Activated CD8-positive, alpha-beta memory T cell treated with anti-CD3 and anti-CD28 coated beads, Interleukin-2, amount 50 U/mL, for 24 hours (primary cell): ENCODE measurements around the gene NCS1.

ENCODE experiments used
- DNase-seq: peaks from one replicate; pipeline ENCODE4 v3.0.0-alpha.2; 2020; ENCODE audit errors: extremely low read depth

NCS1 gene

DNA sequence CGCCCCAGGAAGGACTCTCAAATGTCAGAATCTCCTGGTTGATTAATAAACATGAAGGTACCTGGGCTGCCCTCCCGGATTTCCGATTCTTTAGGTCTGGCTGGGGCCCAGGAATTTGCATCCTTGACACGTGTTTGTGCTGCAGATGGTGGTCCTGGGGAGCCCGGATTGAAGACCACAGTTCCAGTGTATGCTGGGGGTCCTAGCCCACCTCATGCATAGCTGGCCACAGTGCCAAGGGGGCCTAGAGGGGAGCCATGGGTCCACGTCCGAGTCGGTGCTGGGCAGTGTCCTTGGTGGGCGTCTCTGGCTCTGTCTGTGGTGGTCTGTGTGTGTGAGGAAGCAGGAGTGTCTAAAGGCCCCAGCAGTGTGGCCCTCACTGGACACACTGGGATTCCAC lies 3.2 kb downstream of the NCS1 start:
- no peak for DNase-seq

DNA sequence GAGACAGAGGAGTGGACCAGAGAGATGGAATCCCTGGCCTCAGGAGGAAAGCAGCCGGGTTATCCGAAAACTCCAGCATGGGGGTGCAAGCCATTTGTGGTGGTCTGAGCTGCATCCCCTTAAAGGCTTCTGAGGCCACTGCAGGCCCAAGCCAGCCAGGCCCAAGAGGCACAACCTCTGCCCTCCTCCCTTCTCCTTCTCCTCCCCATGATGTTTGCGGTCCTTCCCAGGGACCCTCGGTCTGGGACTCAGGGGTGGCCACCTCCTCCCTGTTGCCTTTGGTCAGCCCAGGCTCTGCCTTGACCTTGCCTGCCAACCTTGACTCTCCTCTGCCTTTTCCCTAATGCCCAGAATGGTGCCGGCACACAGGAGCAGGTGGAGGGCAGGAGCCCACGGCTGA lies 4.6 kb downstream of the NCS1 start:
- DNase-seq: no peak

DNA sequence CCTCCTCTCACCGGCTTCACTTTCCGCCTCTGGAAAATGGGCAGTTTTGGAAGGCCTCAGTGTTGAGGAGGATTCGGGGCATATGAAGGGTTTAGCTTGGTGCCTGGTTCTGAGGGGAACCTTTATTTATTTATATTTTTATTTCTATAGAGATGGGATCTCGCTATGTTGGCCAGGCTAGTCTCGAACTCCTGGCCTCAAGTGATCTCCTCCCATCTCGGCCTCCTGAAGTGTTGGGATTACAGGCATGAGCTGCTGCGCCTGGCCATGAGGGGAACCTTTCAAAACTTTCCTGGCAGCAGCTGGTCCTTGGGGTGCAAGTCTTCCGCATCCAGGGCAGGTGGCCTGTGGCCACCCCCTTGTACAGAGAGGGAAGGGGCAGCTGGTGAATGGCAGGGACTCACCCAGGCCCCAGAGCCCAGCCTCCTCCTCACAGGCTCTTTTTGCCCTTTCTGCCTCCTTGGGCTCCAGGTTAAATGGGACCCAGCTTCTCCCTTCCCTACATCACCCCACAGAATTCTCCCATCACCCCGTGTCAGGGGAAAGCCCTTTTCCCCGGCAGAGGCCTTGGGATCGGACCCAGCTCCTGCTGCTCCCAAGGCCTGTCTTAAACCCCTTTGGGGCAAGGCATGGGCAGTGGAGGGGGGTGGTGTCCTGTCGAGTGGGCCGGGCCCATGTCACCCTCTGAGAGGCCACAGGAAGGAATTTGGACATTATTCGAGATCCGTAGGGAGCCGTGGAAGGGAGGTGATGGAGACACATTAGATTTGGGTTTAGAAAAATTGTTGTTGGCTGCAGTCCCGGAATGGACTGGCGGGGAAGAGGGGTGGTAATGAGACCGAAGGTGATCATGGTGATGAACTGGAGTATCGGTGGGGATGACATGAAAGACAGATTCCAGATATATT lies 5.9 kb downstream of the NCS1 start:
- no peak for DNase-seq

DNA sequence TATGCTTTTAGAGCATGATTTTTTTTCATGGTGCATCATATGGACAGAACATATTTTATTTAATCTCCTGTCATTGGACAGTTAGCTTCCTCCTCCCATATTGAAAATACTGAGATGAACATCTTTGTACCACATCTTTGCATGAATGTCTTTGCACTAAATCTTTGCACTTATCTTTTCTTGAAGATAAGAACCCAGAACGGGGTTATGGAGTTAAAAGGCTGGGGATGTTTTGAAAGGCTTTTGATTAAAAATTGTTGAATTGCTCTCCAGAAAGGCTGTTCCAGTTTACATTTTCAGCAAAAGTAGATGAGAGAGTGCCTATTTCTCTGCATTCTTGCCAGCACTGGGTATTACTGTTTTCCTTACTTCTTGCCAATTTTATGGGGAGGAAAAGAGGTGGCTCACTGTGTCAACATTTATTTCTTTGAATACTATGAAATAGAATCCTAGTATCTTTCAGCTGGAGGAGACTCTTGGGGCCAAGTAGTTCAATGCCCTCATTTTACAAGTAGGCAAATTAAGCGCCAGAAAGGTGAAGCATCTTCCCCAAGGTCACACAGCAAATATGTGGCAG lies 7.2 kb downstream of the NCS1 start:
- DNase-seq: no peak

DNA sequence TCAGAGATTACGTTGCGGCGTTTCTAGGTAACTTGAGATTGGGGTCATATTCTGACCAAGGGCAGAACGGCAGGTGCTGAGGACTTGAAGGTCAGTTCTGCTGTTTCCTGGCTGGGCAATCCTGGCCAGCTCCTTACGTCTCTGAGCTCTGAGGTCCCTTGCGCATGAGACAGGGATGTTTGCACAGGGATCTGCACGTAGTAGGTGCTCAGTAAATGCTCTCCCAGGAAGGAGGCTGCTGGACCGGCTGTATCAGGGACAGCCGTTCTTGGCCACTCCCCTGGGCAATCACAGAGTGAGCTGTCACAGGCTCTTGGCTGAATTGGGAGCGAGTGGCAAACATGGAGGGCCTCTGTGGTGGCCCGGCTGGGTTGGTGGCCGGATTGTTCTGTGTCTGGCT lies 8.3 kb downstream of the NCS1 start:
- no peak for DNase-seq

DNA sequence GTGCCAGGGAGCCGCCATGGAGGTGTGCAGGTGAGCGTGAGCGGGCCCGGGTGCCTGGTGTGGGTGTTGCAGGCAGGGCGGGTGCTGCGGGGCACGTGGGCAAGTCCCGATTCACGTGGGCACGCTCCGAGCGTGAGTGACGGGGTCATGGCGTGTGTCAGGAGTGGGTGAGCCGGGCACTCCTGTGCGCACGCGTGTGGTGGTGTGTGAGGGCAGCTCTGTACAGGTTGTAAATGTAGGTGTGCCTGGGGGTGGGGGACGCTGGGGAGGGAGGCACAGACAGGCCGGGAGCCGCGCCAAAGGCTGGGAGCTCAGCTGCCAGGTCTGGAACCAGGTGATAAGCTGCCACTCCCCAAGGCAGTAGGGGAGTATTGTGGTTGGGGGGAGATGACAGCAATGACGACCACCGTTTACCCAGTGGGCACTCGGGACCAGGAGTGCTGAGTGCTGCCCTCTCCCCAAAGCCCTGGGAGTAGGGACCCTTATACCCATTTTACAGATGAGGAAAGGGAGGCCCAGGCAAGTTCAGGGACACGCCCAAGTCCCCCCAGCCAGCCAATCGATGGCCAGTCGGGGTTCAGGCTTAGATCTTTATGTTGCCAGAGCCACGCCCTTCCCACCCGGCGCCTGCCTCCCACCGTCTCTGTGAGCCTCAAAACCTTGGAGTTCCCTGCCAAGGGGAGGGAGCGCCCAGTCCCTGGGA lies 9.6 kb downstream of the NCS1 start:
- no peak for DNase-seq

DNA sequence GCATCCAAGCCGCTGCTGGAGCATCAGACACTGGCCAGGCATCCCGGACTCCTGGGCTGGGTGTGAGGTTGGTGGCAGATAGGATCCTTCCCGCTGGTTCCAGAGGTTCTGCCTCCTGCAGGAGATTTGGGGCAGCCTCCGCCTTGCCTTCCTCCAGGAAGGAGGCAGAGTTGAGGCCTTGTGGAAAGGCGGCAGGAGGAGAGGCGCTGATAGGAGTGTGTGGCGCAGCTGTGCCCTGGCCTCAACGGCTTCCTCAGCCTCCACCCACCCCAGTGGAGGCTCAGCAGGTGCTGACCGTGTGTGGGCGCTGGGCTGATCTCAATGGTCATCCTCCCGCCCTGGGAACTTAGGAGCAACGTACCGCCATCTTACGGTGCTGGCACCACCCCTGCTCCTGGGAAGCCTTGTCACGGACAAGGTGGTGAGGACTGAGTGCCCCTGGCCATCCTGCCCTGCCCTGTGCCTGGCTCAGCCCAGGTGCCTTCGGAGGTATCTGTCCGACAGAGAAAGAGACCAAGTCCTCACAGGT lies 10.2 kb downstream of the NCS1 start:
- no peak for DNase-seq

DNA sequence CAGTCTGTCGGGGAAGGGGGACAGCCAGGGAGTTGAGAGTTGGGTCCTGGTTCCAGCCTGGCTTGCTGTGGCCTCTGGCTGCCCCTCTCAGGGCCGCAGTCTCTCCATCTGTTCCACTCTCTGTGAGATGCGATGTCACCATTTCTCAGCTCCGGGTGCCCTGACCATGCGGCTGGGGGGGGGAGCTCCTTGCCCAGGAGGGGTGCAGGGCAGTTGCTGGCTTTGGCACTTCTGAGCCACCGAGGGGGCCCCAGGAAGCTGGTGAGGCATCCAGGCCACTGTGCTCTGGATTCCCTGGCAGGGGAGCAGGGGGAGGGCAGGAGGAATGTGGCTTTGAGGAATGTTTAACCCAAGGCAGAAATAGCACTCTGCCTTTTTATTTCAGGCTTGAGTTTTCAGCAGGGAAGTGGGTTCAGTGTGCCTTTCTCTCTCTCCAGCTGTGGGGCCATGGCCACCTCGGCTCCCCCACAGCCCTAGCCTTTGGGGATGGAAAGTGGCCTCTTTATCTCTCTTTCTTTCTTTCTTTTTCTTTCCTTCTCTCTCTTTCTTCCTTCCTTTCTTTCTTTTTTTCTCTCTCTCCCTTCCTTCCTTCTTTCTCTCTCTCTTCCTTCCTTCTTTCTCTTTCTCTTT lies 11.0 kb downstream of the NCS1 start:
- DNase-seq: no peak

DNA sequence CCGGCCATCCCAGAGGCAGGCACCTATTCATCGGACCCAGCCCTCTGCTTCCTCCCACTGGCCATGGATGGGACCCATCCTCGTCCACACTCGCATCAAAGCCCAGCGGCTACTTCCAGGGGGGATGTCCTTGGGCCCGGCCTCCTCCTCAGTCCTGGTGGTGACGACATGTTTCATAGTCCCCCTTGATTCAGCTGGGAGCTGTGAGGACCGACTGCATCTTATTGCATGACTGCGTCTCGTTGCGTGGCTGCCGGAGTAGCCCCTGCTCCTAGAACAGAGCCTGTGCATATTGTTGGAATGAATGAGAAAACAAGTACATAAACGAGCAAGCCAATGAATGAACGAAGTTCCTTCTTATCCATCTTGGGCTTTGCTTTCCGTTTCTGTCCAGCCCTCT lies 12.8 kb downstream of the NCS1 start:
- no peak for DNase-seq

DNA sequence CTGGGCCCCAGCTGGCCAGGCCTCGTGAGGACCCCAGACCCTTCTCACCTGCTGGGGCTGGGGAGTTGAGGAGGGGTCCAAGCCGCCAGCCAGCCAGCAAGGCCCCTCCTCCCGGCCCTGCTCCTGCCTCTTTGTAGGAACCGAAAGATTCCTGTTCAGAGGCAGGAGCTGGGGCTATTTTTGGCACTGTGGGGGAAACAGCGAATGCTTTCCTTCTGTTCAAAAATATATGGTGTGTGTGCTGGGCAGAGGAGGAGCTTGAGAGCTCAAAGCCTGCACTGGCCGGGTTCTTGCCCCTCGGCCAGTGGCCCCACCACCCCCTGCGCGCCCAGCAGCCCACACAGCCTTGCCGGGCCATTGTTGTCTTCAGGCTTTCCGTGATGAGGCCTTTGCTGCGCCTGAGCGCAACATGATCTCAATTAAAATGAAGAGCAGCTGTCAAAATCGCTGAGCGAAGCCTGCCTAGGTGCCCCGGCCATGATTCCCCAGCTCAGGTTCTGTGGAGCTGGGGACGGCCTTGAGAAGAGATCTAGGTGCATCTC lies 13.4 kb downstream of the NCS1 start:
- DNase-seq: no peak

DNA sequence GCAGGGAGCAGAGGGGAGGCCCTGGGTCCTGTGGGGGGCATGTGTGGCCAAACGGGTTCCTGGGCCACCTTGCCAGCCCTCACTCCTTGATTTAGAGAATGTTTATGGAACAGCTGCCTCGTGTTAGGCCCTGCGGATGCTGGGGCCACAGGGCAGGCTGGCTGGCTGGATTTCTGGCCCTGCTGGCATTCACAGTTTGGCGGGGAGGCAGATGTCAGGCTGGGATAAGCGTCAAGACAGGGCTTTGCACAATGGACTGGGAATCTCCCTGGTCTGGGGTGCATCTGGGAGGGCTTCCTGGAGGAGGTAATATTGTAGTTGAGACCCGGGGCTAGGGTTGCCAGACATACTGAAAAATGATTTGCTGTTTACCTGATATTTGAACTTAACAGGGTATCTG lies 13.8 kb downstream of the NCS1 start:
- DNase-seq: no peak

DNA sequence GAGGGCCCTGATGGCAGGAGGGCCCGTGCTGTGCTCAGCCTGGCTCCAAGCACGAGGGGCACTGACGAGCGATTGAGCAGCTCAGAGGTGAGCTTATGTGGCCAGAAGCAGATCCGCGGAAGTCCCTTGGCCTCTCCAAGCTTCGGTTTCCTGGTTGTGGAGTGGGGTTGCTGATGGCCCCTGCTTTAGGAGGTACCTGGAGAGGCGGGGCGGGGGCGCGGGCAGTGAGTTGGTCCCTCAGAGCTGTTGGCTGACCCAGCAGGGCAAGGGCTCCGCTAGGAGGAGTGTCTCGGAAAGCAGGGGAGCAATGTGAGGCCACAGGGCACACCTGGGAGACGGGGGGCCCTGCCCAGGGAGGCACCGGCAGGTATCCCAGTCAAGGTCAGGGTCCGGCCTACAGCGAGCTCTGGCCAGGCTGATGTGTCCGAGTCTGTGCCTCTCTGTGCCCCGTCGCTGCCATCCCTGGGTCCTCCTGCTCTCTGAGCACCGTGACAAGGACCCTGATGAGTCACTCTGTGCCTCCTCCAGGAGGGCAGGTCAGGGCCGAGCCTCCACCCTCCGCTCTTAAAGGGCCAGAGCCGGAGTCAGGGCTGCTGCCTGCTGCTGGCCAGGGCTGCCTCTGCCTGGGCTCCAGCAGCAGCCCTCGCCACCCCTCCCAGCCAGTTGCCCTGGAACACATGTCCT lies 14.8 kb downstream of the NCS1 start:
- DNase-seq: no peak

DNA sequence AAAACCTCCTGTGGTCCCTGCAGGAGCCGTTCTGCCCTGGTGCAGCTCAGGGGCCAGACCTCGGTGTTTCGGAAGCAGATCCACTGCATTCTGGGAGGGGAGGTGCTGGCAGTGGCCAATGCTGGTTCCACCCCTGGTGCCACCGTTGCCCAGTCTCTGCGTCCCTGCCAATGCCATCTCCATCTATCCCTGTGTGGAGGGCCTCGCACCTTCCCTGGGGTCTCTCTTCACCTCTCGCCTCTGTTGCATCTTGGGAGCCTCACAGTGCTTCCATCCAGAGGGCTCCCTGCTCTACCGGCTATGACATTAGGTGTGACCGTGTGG lies 15.3 kb downstream of the NCS1 start:
- DNase-seq: no peak

DNA sequence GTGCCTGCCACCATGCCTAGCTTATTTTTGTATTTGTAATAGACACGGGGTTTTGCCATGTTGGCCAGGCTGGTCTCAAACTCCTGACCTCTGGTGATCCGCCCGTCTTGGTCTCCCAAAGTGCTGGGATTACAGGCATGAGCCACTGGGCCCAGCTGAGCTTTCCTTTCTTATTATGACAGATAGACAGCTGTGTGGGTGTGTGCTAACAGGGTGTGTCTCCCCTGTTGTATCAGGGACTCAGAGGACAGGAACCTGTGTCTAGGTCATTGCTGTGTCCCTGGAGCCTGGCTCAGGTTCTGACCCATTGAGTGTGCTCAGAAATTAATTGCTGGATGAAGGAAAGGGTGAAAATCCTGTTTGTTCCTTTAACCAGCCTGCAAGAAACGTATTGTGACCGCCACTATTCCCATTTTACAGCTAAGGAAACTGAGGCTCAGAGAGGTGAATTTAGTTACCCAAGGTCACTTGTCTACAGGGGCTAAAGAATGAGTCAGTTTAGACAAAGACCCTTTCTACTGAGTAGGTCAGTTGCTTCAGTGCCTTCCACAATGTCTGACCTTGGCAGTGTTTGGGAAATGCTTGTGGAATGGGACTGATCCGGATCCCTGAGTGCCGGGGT lies 16.8 kb downstream of the NCS1 start:
- DNase-seq: no peak

DNA sequence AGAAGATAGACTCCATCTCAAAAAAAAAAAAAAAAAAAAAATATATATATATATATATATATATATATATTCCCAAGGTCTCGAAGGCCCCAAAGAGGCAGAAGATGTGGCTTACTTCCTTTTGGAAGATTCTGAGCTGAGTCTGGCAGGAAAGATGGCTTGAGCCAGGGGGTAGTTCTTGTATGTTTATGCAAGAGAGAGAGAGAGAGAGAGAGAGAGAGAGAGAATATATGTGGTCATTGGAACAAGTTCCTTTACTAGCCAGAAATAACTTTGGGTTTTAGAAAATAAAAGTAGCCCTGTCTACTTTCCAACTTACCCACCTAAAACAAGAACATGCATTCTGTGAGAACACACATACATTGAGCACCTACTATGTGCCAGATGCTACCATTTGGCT lies 17.6 kb downstream of the NCS1 start:
- DNase-seq: no peak

DNA sequence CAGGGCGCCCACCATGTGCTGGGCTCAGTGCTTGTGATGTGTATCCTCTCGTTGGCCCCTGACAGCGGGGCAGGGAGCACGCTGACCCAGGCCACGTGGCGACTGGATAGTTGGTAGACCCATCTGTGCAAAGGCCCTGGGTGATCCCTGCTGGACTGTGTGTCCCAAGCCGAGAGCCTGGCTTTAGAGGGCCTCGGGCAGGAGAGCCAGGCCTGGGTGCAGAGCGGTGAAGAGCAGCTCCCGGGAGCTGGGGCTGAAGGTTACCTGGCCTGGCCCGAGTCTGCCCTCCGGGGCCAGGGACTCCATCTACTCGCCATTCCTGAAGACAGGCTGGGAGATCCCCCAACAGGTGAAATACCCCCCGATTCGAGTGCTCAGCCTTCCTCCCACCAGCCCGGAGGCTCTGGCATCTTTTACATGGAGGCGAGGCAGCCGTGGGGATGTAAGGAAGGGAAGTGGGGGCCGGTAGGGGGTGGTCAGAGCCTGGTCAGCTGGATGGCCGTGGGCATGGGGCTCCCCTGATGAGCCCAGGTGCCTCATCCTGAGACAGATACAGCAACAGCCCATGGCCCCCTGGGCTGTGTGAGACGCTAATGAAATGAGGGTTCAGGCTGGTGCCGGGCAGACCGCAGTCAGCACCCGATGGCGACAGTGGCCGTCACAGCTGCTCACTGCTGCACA lies 19.0 kb downstream of the NCS1 start:
- DNase-seq: no peak

DNA sequence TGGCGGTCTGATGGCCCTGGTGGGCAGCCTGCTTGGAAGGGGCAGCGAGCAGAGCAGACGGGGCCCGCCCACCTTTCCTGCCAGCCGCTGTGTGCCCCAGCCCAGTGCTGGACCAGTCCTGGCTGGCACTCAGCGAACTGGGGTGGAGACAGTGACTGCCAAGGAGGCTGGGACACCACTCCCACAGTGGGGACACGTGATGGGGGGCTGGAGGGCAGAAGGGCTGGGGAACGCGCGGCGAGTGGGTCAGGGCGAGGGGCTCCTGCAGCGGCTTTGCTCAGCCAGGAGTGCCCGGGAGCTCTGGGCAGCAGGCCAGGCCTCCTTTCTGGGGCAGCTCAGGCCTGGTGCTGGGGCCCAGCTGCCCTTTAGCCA lies 19.5 kb downstream of the NCS1 start:
- DNase-seq: no peak

DNA sequence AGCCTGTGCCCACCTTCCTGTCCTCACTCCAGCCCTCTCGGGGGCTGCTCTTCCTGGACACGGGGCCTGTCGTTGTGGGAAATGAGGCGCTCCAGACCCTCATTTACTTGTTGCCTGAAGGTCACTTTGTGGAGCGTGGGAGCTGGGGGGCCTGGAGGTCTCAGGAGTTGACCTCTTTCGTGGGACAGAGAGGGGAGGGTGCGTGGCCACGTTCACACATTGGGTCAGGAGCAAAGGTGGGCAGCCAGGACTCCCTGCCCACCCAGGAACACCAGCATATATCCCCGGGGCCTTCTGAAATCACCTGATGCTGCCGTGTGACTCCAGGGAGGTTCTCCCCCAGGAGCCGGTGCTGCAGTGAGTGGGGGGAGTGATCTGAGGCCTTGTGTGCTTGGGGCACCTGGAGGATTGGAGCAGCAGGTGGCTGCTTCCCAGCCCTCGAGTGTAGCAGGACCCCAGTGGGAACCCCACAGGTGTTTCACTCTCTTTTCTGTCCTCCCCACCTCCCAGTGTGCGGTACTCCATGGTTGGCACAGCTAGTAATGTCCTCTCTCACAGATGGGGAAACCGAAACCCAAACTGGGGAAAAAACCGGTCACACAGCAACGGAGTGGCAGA lies 20.3 kb downstream of the NCS1 start:
- no peak for DNase-seq

DNA sequence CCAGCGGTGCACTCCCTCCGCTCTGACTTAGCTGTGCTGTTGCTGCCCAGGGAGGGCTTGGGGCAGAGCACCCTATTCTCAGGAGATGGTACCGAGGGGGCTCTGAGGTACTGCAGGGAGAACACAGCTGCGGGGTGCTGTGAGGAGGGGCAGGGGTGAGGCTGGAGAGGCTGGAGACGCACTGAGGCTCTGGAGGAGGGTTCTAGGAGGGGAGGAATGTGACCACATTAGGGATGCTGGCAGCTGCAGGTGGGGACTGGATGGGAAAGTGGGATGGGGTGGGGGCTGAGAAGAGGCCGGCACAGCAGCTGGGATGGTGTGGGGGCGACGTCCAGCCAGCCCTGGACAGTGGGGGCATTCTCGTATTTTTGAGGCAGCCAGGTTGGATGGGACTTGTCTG lies 20.9 kb downstream of the NCS1 start:
- DNase-seq: no peak
